HAP-1 (cell line): ENCODE measurements around the gene ZNRD2.
"Not testable (repeated sequence)": the region's sequence is repeated elsewhere in the genome, so short reads cannot be mapped to it uniquely, and the experiment has no call there.

Experiments
- DNase-seq, 2 experiments: peaks; one replicate each; pipeline ENCODE4 v3.0.0-alpha.2; 2016 to 2020; ENCODE audit warnings: low spot score in 2 of 2
- H3K27me3 ChIP-seq: fragments of 250-450 bp; sonication (Bioruptor Pico); 2 replicates; pipeline ENCODE4 v1.5.1; 2020; ENCODE audit warnings: low read depth, mild to moderate bottlenecking, moderate library complexity
- H3K36me3 ChIP-seq: fragments of 250-450 bp; sonication (Bioruptor Pico); replicated peaks from 2 replicates; pipeline ENCODE4 v1.5.1; 2020; ENCODE audit warnings: mild to moderate bottlenecking
- H3K4me1 ChIP-seq: fragments of 250-450 bp; sonication (Bioruptor Pico); 2 replicates; pipeline ENCODE4 v1.5.1; 2020; ENCODE audit warnings: mild to moderate bottlenecking
- H3K4me3 ChIP-seq: fragments of 250-450 bp; sonication (Bioruptor Pico); 2 replicates; pipeline ENCODE4 v1.5.1; 2020; ENCODE audit warnings: mild to moderate bottlenecking, moderate library complexity
- H3K9me3 ChIP-seq: fragments of 250-450 bp; sonication (Bioruptor Pico); 2 replicates; pipeline ENCODE4 v1.5.1; 2020; ENCODE audit warnings: mild to moderate bottlenecking, moderate library complexity
- in situ Hi-C: fragments of 300-500 bp; cut with MboI; formaldehyde crosslinking; loops from 3 replicates; pipeline ENCODE4 v1.14.3; 2020; ENCODE audit warnings: low sequenced_read_pairs, inconsistent platforms, mixed read lengths

The ZNRD2 gene, protein sequence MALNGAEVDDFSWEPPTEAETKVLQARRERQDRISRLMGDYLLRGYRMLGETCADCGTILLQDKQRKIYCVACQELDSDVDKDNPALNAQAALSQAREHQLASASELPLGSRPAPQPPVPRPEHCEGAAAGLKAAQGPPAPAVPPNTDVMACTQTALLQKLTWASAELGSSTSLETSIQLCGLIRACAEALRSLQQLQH

DNA sequence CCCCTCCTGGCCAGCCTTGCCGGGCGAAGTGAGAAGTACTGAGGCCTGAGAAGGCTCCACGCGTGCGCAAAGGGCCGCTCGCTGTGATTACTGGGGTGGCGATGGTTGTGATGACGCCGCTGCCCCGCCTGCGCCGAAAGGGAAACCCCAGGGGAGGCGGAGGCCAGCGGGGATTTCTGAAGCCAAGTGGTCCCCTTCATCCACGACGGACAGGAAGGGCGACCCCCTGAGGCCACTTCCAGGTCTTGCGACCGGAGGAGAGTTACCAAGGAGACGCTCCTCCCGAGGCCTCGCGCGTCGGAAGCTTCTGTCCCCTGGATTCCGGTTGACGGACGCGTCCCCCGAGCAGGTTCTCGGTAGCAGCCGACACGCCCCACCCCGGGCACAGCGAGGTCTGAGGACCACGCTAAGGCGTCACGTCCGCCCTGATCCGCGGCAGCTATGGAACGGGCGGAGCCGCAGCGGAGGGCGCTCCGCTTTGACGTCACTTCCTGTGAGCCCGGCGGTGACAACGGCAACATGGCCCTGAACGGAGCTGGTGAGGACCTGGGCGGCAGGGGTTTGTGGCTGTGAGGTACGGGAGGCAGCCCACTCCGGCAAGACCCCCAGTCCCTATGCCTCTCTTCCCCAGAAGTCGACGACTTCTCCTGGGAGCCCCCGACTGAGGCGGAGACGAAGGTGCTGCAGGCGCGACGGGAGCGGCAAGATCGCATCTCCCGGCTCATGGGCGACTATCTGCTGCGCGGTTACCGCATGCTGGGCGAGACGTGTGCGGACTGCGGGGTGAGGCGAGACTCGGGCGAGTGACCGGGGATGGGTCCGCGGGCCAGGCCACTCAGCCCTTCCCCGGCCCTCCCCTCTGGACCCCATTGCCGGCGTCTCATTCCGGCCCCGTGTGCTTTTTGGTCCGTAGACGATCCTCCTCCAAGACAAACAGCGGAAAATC lies at the start of gene ZNRD2:
Gene ZNRD2 (plus strand): TSS at position 505 of the 946 bp plus-strand sequence. CDS start 15 bp downstream, at position 520.
- in situ Hi-C loops = no loop called here
- H3K27me3 ChIP-seq = no peaks in the 10 kb centered on the region
- peak; percentile 97 to 100 for DNase-seq
- peaks cover 12% of the 10 kb centered on the region for H3K36me3 ChIP-seq
- H3K4me1 ChIP-seq = peaks cover 27% of the 10 kb centered on the region
- H3K4me3 ChIP-seq = peak within 1 kb of the TSS; percentile 98
- H3K9me3 ChIP-seq = no peaks in the 10 kb centered on the region

DNA sequence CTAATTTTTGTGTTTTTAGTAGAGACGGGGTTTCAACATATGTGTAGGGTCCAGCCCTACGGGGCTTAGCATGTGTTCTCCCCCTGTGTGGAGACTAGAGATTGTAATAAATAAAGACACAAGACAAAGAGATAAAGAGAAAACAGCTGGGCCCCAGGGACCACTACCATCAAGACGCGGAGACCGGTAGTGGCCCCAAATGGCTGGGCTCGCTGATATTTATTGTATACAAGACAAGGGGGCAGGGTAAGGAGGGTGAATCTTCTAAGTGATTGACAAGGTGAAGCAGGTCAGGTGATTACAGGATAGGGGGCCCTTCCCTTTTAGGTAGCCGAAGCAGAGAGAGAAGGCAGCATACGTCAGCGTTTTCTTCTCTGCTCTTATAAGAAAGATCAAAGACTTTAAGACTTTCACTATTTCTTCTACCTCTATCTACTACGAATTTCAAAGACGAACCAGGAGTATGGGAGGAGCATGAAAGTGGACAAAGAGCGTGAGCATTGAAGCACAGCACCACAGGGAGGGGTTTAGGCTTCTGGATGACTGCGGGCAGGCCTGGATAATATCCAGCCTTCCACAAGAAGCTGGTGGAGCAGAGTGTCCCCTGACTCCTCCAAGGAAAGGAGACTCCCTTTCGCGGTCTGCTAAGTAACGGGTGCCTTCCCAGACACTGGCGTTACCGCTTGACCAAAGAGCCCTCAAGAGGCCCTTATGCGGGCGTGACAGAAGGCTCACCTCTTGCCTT lies 48.3 kb upstream of the ZNRD2 start:
- H3K9me3 ChIP-seq, H3K4me1 ChIP-seq, H3K4me3 ChIP-seq, in situ Hi-C loops, H3K27me3 ChIP-seq, DNase-seq: not testable (repeated sequence)
- H3K36me3 ChIP-seq = peaks cover 10% of the 10 kb centered on the region

DNA sequence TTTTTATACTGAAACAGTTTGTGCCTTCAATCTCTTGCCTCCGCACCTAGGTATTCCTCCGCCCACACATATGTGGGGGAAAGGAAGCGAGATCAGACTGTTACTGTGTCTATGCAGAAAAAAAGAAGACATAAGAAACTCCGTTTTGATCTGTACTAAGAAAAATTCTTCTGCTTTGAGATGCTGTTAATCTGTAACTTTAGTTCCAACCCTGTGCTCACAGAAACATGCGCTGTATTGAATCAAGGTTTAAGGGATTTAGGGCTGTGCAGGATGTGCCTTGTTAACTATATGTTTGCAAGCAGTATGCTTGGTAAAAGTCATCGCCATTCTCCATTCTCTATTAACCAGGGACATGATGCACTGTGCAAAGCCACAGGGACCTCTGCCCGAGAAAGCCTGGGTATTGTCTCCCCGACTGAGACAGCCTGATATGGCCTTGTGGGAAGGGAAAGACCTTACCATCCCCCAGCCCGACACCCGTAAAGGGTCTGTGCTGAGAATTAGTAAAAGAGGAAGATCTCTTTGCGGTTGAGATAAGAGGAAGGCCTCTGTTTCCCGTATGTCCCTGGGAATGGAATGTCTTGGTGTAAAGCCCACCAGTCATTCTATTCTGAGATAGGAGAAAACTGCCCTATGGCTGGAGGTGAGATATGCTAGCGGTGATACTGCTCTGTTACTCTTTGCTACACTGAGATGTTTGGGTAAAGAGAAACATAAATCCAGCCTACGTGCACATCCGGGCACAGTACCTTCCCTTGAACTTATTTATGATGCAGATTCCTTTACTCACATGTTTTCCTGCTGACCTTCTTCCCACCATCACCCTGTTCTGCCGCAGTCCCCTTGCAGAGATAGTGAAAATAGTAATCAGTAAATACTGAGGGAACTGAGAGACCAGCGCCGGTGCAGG lies 47.3 kb upstream of the ZNRD2 start:
- H3K4me1 ChIP-seq, in situ Hi-C loops, H3K4me3 ChIP-seq, H3K27me3 ChIP-seq, DNase-seq, H3K9me3 ChIP-seq: not testable (repeated sequence)
- H3K36me3 ChIP-seq = peaks cover 21% of the 10 kb centered on the region

DNA sequence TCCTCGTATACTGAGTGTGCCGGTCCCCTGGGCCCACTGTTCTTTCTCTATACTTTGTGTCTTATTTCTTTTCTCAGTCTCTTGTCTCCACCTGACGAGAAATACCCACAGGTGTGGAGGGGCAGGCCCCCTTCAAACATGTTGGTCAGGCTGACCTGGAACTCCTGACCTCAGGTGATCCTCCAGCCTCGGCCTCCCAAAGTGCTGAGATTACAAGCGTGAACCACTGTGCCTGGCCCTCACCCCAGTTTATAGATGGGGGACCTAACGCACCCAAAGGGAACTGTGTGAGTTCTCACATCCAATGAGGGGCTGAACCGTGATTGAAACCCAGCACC lies 46.7 kb upstream of the ZNRD2 start:
- H3K27me3 ChIP-seq, DNase-seq, in situ Hi-C loops, H3K4me1 ChIP-seq, H3K4me3 ChIP-seq, H3K9me3 ChIP-seq: not testable (repeated sequence)
- H3K36me3 ChIP-seq = peaks cover 23% of the 10 kb centered on the region

DNA sequence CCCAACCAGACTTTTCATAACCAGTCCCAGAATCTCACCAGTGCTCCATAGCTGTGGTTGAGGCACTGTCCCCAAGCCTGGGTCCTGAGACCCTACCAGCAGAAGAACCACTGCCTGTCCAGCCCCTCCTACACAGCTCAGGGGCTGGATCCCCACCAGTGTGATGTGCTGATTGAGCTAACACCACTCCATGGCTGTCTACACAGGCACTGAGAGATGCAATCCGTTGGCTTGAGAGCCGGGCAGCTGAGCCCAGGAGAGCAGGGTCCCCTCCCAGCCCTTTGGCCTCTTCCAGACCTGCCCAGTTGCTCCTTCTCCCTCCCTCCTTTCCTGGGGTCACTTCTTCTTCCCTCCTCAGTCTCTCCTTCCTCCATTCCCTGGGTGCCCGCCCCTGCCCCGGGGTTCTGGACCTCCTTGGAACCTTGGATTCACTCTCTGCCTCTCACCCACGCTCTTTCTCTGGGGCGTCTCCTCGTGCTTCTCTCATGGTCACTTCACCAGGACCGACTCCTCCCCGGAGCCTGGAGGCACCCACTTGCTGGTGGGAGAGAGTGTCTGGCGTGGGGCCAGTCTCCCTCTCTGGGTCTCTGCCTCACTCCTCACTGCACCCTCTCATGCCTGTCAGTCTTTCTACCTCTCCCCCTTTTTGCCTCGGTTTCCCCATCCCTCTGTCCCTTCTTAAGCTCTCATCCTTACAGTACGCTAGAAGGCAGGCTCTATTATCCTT lies 46.1 kb upstream of the ZNRD2 start:
- peaks cover 3% of the 10 kb centered on the region; the same call in 1 of the 2 replicates for H3K4me1 ChIP-seq
- peak in 1 of 2 experiments; percentile 46 for DNase-seq
- no peaks in the 10 kb centered on the region for H3K9me3 ChIP-seq
- no peaks in the 10 kb centered on the region for H3K27me3 ChIP-seq
- peaks cover 23% of the 10 kb centered on the region for H3K36me3 ChIP-seq
- in situ Hi-C loops = no loop called here
- peak overlapping the region; percentile 16; the same call in 1 of the 2 replicates for H3K4me3 ChIP-seq

DNA sequence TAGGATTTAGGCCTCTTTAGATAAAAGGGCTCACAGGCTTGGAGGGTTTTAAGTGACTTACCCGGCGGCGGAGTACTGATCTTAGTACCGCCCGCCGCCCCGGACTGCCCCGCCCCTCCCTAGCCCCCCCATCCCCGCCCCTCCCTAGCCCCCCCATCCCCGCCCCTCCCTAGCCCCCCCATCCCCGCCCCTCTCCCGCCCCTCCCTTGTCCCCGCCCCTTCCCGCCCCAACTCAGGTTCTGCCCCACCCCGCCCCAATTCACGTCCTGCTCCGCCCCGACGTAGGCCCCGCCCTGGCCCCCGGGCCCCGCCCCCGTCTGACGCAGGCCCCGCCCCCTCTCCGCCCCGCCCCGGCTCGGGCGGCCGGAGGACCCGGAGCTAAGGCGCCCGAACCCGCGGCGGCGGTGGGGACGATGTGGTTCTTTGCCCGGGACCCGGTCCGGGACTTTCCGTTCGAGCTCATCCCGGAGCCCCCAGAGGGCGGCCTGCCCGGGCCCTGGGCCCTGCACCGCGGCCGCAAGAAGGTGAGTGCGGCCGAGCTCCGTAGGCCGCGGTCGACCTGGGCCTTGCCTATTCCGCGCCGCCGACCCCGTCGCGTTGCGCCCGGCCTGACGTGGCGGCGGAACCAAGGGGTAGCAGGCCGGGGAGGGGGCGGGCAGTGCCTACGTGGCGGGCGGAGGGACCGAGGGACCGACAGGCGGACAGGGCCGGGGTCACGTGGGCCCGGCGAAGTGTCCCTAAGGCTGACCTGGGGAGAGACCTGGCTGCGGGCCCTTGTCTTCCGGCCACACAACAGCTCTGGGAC lies 45.3 kb upstream of the ZNRD2 start, which contains the start of gene SCYL1:
Gene SCYL1 (plus strand): TSS at position 343 of the 805 bp plus-strand sequence. CDS start 71 bp downstream, at position 414.
- DNase-seq = peak; percentile 82 to 84
- H3K9me3 ChIP-seq = no peaks in the 10 kb centered on the region
- peaks cover 23% of the 10 kb centered on the region for H3K36me3 ChIP-seq
- H3K4me1 ChIP-seq = peaks cover 3% of the 10 kb centered on the region; the same call in 1 of the 2 replicates
- no peaks in the 10 kb centered on the region for H3K27me3 ChIP-seq
- in situ Hi-C loops = no loop called here
- H3K4me3 ChIP-seq = peak within 1 kb of the TSS; percentile 88

DNA sequence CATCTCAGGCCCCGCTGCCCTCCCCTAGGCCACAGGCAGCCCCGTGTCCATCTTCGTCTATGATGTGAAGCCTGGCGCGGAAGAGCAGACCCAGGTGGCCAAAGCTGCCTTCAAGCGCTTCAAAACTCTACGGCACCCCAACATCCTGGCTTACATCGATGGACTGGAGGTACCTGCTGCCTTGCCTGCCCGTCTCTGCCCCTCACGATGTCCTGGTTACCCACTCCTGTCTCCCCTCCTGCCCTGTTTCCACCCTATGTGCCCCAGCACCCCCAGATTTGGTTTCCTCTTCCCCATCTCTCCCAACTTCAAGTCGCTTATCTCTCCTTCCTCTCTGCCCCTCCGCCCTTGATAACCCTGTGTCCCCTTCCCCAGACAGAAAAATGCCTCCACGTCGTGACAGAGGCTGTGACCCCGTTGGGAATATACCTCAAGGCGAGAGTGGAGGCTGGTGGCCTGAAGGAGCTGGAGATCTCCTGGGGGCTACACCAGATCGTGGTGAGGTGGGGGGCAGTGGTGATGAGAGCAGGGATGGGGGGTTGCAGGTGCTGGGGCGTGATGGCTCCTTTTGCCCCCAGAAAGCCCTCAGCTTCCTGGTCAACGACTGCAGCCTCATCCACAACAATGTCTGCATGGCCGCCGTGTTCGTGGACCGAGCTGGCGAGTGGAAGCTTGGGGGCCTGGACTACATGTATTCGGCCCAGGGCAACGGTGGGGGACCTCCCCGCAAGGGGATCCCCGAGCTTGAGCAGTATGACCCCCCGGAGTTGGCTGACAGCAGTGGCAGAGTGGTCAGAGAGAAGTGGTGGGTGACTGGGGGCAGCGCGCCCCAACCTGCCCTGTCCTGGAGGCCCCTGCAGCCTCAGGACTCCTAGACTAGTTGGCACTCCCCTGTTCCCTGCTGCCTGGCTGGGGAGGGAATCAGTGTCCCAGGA lies 44.5 kb upstream of the ZNRD2 start:
- peaks cover 3% of the 10 kb centered on the region; the same call in 1 of the 2 replicates for H3K4me1 ChIP-seq
- H3K9me3 ChIP-seq = no peaks in the 10 kb centered on the region
- peaks cover 31% of the 10 kb centered on the region for H3K36me3 ChIP-seq
- in situ Hi-C loops = no loop called here
- DNase-seq = no peak
- H3K4me3 ChIP-seq = peak overlapping the region; percentile 88
- H3K27me3 ChIP-seq = no peaks in the 10 kb centered on the region

DNA sequence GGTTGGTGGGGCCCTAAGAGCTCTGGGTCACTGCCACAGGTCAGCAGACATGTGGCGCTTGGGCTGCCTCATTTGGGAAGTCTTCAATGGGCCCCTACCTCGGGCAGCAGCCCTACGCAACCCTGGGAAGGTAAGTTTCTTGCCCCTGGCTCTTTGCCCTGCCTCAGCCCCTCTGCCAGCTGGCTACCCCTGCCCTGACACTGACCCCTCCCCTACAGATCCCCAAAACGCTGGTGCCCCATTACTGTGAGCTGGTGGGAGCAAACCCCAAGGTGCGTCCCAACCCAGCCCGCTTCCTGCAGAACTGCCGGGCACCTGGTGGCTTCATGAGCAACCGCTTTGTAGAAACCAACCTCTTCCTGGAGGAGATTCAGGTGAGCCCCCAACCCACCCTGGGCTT lies 43.5 kb upstream of the ZNRD2 start:
- H3K27me3 ChIP-seq = no peaks in the 10 kb centered on the region
- H3K9me3 ChIP-seq = no peaks in the 10 kb centered on the region
- peaks cover 40% of the 10 kb centered on the region for H3K36me3 ChIP-seq
- H3K4me3 ChIP-seq = no peak overlapping the region
- DNase-seq = no peak
- peaks cover 3% of the 10 kb centered on the region; the same call in 1 of the 2 replicates for H3K4me1 ChIP-seq
- in situ Hi-C loops = no loop called here

DNA sequence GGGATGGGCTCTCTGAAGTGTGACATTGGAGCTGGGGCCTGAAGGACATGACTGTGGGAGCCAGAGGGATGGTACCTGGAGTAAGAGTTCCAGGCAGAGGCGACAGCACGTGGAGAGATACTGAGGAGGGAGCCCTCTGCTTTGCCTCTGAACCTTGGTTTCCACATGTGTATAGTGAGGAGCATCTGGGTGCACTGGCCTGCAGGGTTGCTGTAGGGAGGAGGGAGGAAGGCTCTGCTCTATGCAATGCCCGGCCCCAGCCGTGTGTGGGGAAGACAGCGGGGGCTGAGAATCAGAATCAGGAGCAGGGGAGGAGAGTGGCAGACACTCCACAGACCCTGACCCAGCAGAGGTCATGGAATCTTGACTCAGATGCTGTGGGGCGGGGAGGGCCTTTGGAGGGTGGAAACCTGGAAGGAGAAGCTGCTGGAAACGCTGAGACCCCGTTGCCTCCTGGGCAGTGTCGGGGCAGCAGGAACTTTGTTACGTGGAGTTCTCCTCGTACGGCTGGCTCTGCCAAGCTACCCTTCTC lies 41.4 kb upstream of the ZNRD2 start:
- peaks cover 54% of the 10 kb centered on the region for H3K36me3 ChIP-seq
- no peaks in the 10 kb centered on the region for H3K9me3 ChIP-seq
- H3K4me3 ChIP-seq = no peak overlapping the region
- DNase-seq = no peak
- in situ Hi-C loops = no loop called here
- no peaks in the 10 kb centered on the region for H3K27me3 ChIP-seq
- peaks cover 3% of the 10 kb centered on the region; the same call in 1 of the 2 replicates for H3K4me1 ChIP-seq

DNA sequence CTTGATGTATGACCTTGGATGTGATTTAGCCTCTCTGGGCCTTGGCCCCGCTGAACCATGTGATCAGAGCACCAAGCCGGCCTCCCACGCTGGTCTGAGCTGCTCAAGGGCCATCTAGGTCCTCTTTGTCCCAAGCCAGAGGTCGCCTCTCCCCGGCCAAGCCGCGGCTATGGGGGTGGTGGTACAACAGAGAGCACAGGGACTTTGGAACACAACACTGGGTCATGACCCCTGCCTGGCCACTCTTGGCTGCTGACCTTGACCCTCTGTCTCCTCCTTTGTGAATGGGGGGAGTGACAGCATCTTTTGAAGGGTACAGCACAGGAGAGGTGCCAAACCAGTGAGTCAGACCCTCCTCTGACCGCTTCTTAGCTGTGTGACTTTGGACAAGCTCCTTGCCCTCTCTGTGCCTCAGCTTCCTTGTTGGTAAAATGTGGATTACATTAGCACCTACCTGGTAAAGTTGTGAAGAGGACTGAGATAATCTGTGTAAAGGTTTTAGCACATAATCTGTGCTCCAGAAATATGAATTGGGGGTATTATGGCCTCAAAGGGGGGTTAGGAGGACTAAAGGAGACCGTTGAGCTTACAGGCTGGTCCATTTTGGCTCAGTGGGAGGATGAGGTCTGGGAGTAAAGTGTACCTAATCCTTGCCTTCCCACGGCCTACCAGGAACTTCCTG lies 40.7 kb upstream of the ZNRD2 start:
- Histone ChIP-seq H3K4me1 (no peaks in the 10 kb centered on the region), H3K36me3 (peaks cover 54% of the 10 kb centered on the region), H3K27me3 (no peaks in the 10 kb centered on the region), H3K9me3 (no peaks in the 10 kb centered on the region), H3K4me3 (no peak overlapping the region)
- in situ Hi-C loops = no loop called here
- DNase-seq = no peak
